NCI-H2227 (cell line): ENCODE measurements around the gene FIGNL2.

Experiments
- DNase-seq: peaks from one replicate; lab custom pipeline; 2025; ENCODE audit not compliant: unreplicated experiment; lab: John Stamatoyannopoulos, UW

Gene FIGNL2

GRCh38 chr12:51784688-51785087 lies 63.8 kb downstream of the FIGNL2 start:
- DNase-seq, result no peak

- DNase-seq, result no peak
Observed at GRCh38 chr12:51779876-51780275, 68.6 kb downstream of the FIGNL2 start.

GRCh38 chr12:51777973-51778372 lies 70.5 kb downstream of the FIGNL2 start:
- DNase-seq, result no peak

GRCh38 chr12:51777457-51777856 lies 71.1 kb downstream of the FIGNL2 start:
- DNase-seq, result no peak

- no peak for DNase-seq
Observed at GRCh38 chr12:51774933-51775332, 73.6 kb downstream of the FIGNL2 start.

- no peak for DNase-seq
Observed at GRCh38 chr12:51773145-51773869, 75.2 kb downstream of the FIGNL2 start.

GRCh38 chr12:51771008-51771407 lies 77.5 kb downstream of the FIGNL2 start:
- no peak for DNase-seq
